Measurements from ENCODE around the gene GJE1. TPM values are rescaled to one million over a fixed set of nuclear protein-coding genes. Genes with fewer than 3 reads are reported as not detected.
"Not testable (repeated sequence)": the region's sequence is repeated elsewhere in the genome, so short reads cannot be mapped to it uniquely, and the experiment has no call there.

Gene GJE1
- not detected in 2 replicates for total RNA-seq
- polyA plus RNA-seq (2012): not detected

- DNase-seq (ENCODE audit: low read depth): no peak
Measured at GRCh38 chr6:142132625-142133024, at the start of gene GJE1. Gene GJE1, plus strand, starts transcription at chr6:142132925. Its CDS starts 234 bp downstream, at chr6:142133159.

GRCh38 chr6:142087950-142088857 lies 44.5 kb upstream of the GJE1 start:
- DNase-seq (ENCODE audit: low read depth): no peak

- peak; percentile 67 for DNase-seq (ENCODE audit: low read depth)
Measured at GRCh38 chr6:142088858-142089216, 43.9 kb upstream of the GJE1 start.

DNA sequence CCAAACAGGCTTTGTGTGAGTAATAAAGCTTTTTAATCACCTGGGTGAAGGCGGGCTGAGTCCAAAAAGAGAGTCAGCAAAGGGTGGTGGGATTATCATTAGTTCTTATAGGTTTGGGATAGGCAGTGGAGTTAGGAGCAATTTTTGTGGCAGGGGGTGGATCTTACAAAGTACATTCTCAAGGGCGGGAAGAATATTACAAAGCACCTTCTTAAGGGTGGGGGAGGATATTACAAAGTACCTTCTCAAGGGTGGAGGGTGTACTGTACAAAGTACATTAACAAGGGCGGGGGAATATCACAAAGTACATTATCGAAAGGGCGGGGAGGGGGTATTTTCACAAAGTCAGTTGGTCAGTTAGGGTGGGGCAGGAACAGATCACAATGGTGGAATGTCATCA lies 27.9 kb upstream of the GJE1 start:
- not testable (repeated sequence) for DNase-seq (ENCODE audit: low read depth)

DNA sequence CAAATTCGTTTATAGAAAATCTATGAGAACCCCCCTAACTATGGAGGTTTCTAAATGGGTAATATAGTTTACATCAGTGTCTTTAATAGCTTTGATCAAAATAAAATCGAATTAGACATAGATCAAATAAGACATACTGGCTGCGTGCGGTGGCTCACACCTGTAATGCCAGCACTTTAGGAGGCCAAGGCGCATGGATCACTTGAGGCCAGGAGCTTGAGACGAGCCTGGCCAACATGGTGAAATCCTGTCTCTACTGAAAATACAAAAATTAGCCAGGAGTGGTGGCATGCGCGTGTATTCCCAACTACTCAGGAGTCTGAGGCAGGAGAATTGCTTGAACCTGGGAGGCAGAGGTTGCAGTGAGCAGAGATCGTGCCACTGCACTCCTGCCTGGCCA lies 21.9 kb upstream of the GJE1 start:
- not testable (repeated sequence) for DNase-seq (ENCODE audit: low read depth)

GRCh38 chr6:142112451-142113061 lies 20.2 kb upstream of the GJE1 start:
- peak; percentile 81 for DNase-seq (ENCODE audit: low read depth)

- DNase-seq (ENCODE audit: low read depth): no peak
Measured at GRCh38 chr6:142117366-142117765, 15.4 kb upstream of the GJE1 start.

GRCh38 chr6:142118328-142118727 lies 14.4 kb upstream of the GJE1 start:
- DNase-seq (ENCODE audit: low read depth): no peak

DNA sequence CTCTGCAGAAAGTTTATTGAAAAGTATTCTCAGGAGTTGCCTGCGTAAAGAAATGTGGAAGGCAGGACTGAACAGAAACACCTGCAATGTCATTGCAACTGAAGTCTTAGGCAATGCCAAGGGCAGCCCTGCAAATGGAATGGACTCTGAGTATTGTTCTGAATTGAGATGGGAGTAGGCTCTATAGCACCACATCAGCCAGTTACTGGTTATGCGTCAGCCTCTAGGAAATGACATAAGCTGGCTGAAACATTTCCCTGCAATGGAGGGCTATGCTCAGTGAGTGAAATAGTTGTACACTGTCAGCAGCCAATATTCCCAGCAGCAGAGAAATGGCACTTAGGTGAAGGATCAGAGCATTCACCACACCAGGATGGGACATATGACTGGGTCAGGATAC lies 13.8 kb upstream of the GJE1 start:
- no peak for DNase-seq (ENCODE audit: low read depth)

DNA sequence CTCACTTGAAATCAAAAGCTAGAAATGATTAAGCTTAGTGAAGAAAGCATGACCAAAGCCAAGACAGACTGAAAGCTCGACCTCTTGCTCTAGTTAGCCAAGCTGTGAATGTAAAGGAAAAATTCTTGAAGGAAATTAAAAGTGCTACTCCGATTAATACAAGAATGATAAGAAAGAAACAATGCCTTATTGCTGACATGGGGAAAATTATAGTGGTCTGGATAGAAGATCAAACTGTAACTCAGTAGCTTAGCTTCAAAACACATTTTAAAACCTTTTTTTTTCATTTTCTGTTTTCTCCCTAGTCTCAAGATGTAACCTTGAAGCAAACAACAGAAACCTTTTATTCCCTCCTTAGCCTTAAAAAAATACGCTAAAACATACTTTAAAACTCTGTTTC lies 11.4 kb upstream of the GJE1 start:
- DNase-seq (ENCODE audit: low read depth): no peak

GRCh38 chr6:142130814-142131213 lies 1.9 kb upstream of the GJE1 start:
- DNase-seq (ENCODE audit: low read depth): no peak

DNA sequence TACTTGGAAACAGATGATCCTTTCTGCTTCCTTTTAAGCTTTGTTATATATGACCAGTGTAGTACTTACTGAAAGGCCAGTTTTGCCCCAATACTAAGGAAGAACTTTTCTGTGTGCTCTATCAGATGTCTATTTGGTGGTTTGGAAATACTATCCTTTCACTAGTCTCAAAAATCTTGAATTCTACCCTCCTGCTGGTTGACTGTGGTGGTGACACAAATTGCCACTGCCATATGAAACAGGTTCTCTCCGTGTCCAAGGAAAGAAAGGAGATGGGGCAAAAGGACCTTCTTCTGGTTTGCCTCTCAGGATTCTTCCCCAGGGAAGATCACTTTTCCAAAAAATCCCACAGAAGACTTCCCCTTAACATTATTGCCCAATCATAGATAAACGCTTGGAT lies 6.2 kb downstream of the GJE1 start:
- no peak for DNase-seq (ENCODE audit: low read depth)

DNA sequence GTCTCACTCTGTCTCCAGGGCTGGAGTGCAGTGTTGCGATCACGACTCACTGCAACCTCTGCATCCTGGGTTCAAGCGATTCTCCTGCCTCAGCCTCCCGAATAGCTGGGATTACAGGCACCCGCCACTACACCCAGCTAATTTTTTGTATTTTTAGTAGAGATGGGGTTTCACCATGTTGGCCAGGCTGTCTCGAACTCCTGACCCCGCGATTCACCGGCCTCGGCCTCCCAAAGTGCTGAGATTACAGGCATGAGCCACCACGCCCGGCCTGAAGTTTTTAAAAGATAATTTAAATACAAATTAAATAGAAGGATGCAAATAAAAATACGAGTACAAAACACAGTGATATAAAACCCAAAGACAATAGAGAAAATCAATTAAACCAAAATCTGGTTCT lies 8.8 kb downstream of the GJE1 start:
- not testable (repeated sequence) for DNase-seq (ENCODE audit: low read depth)

- DNase-seq (ENCODE audit: low read depth): peak; percentile 100
Measured at GRCh38 chr6:142146828-142147662, 14.3 kb downstream of the GJE1 start, which contains the start of the genes NMBR and VTA1. Gene NMBR, minus strand, starts transcription at chr6:142147122. Its CDS starts 58,464 bp downstream, at chr6:142088658. Gene VTA1, plus strand, starts transcription at chr6:142147263. Its CDS starts 25 bp downstream, at chr6:142147288.

GRCh38 chr6:142152746-142153145 lies 20.0 kb downstream of the GJE1 start:
- DNase-seq (ENCODE audit: low read depth): no peak

- DNase-seq (ENCODE audit: low read depth): no peak
Measured at GRCh38 chr6:142153196-142153595, 20.5 kb downstream of the GJE1 start.

DNA sequence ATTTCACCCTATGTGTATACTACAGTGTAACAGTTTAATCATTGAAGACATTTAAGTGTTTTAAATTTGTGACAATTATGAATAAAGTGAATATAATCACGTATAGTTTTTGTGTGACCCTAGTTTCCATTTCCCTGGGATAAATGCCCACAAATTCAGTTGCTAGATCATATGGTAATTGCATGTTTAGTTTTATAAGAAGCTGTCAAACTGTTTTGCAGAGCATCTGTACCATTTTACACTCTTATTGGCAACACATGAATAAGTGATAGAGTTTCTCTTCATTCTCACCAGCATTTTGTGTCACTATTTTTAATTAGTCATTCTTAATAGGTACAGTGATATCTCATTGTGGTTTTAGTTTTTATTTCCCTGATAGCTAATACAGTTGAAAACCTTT lies 21.6 kb downstream of the GJE1 start:
- no peak for DNase-seq (ENCODE audit: low read depth)

- no peak for DNase-seq (ENCODE audit: low read depth)
Measured at GRCh38 chr6:142155091-142155490, 22.4 kb downstream of the GJE1 start.

DNA sequence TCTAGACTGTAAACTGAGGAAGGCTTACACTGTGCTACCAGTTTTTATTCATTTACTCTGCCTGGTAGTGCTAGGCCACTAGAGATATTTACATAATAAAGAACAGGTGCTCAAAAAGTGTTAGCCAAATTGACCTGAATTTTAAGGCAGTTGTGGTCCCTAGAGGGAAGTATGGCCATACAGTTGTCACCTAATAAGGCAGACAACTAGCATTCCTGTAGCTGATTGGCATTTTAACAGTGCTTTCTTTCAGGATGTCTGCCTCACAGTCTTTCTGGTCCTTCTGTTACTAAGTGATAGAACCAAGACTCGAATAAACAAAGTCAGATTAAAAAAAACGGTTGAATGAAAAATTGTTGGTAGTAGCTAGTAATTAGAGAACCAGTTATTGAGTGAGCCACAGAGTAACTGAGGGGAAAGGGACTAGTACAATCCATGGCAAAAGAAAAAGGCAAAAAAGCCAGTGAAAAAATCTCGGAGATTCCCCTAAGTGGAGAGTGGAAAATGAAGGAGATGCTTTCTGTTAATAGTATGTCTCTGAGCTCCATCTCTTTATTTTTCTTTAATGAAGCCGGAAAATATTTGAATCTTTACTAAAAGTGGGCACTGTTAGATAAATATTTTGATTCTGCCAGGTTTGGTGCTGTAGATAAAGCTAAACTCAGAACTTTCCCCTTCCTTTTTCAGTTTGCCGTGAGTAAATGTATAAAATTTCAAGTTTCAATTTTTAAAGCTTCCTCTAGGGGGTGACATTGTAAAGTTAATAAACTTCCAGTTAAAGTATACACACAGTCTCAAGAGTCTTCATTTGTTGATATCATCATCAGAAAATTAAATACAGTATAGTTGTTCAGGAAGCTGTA lies 23.4 kb downstream of the GJE1 start:
- peak; percentile 14 for DNase-seq (ENCODE audit: low read depth)

DNA sequence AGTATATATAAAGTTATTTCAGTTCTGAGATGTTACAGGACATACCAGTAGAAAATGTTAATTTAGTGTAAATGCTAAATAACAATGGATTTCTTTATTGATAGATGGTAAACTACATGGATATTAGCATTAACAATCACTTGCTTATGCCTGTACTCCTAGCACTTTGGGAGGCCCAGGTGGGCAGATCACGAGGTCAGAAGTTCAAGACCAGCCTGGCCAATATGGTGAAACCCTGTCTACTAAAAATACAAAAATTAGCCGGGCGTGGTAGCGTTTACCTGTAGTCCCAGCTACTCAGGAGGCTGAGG lies 24.0 kb downstream of the GJE1 start:
- not testable (repeated sequence) for DNase-seq (ENCODE audit: low read depth)

GRCh38 chr6:142162780-142163179 lies 30.1 kb downstream of the GJE1 start:
- no peak for DNase-seq (ENCODE audit: low read depth)
